Gastroesophageal sphincter (tissue), 4 donors: ENCODE results near the gene AADACL2. TPM values are rescaled to one million over a fixed set of nuclear protein-coding genes. Genes with fewer than 3 reads are reported as not detected.
"Not testable (repeated sequence)": the region's sequence is repeated elsewhere in the genome, so short reads cannot be mapped to it uniquely, and the experiment has no call there.

Source experiments
- ATAC-seq: fragments of 150-250 bp; one replicate; pipeline ENCODE4 v1.9.1; 2016; ENCODE audit warnings: mild to moderate bottlenecking, moderate library complexity
- H3K27ac ChIP-seq, 4 donors: fragments of 200-600 bp; sonication (generic) in 3 of 4; 1 replicate in 3 of 4; 2 replicates in 1 of 4; pipeline ENCODE4 v1.5.1; 2016 to 2019
- H3K27me3 ChIP-seq: fragments of 200-600 bp; sonication (generic); one replicate; pipeline ENCODE4 v1.5.1; 2019
- H3K36me3 ChIP-seq, 2 donors: fragments of 200-600 bp; sonication (generic); one replicate each; pipeline ENCODE4 v1.5.1; 2019; ENCODE audit warnings: control low read depth in 1 of 2
- H3K4me1 ChIP-seq, 3 donors: fragments of 200-600 bp; sonication (generic); 1 replicate in 2 of 3; 2 replicates in 1 of 3; pipeline ENCODE4 v1.5.1; 2016 to 2019; ENCODE audit warnings: control low read depth in 2 of 3
- H3K4me3 ChIP-seq, 2 donors: fragments of 200-600 bp; sonication (generic); one replicate each; pipeline ENCODE4 v1.5.1; 2019; ENCODE audit warnings: mild to moderate bottlenecking in 1 of 2, moderate library complexity in 1 of 2
- H3K9me3 ChIP-seq, 3 donors: fragments of 200-600 bp; sonication (generic); one replicate each; pipeline ENCODE4 v1.5.1; 2017 to 2019; ENCODE audit warnings: control low read depth in 2 of 3
- CTCF ChIP-seq, 4 experiments: fragments of 200-600 bp in 2 of 4; fragments of 450-650 bp in 2 of 4; sonication (generic) in 1 of 4; IDR thresholded peaks; one replicate each; pipeline ENCODE4 v1.5.1; 2017 to 2019; ENCODE audit warnings: antibody characterized with exemption in 4 of 4, mild to moderate bottlenecking in 2 of 4, moderate library complexity in 2 of 4
- EP300 ChIP-seq: sonication (generic); formaldehyde crosslinking; IDR thresholded peaks from one replicate; pipeline ENCODE4 v1.6.1; 2017; ENCODE audit warnings: antibody characterized with exemption, mild to moderate bottlenecking
- POLR2A ChIP-seq, 2 donors: fragments of 450-650 bp; IDR thresholded peaks; one replicate each; pipeline ENCODE4 v1.6.1; 2017; ENCODE audit warnings: antibody characterized with exemption in 2 of 2, mild to moderate bottlenecking in 2 of 2, moderate library complexity in 1 of 2
- POLR2AphosphoS5 ChIP-seq: sonication (generic); formaldehyde crosslinking; IDR thresholded peaks from one replicate; pipeline ENCODE4 v1.6.1; 2017; ENCODE audit warnings: antibody characterized with exemption
- WGBS, 2 donors: methylation state at CpG; one replicate each; pipeline ENCODE4 v1.1.5; 2018; ENCODE audit warnings: low coverage in 1 of 2; 5-methylcytosine and 5-hydroxymethylcytosine counted together
- total RNA-seq, 4 donors: library from RNA; depleted of rRNA; stranded (reverse); fragments of >200 nt; gene quantifications; one replicate each; pipeline ENCODE4 v1.1.0, GENCODE V29; 2016

Gene AADACL2
- total RNA-seq, 4 donors from 2014 or later = 0.54 to 4.4 TPM; not detected in 2

GRCh38 chr3:151788401-151788800 lies 54.7 kb downstream of the AADACL2 start:
- no peaks in the 10 kb centered on the region for H3K27me3 ChIP-seq
- no peak overlapping the region for H3K27ac ChIP-seq
- ATAC-seq = no peak
- no peaks in the 10 kb centered on the region for H3K4me1 ChIP-seq
- no peak overlapping the region for H3K4me3 ChIP-seq
- WGBS, 2 donors = 66% methylated on average over 2 of the region's 2 CpGs; no CpG with 5 or more reads in 1 of the 2 donors
- no peaks in the 10 kb centered on the region for H3K36me3 ChIP-seq
- TF ChIP-seq CTCF (IDR thresholded peaks at IDR 0.05) (no peak), EP300 (no peak), POLR2AphosphoS5 (no peak), POLR2A (IDR thresholded peaks at IDR 0.05) (no peak)
- no peaks in the 10 kb centered on the region for H3K9me3 ChIP-seq

GRCh38 chr3:151789853-151790463 lies 56.2 kb downstream of the AADACL2 start:
- TF ChIP-seq POLR2A (IDR thresholded peaks at IDR 0.05) (no peak), EP300 (no peak), CTCF (IDR thresholded peaks at IDR 0.05) (no peak)
- H3K36me3 ChIP-seq = no peaks in the 10 kb centered on the region
- H3K27ac ChIP-seq = no peak overlapping the region
- H3K9me3 ChIP-seq = no peaks in the 10 kb centered on the region
- no peak overlapping the region for H3K4me3 ChIP-seq
- ATAC-seq = no peak
- 67 to 87% methylated on average over 1 of the region's 1 CpG for WGBS, 2 donors
- H3K4me1 ChIP-seq = no peaks in the 10 kb centered on the region
- H3K27me3 ChIP-seq = no peaks in the 10 kb centered on the region

- ATAC-seq, H3K36me3 ChIP-seq, H3K9me3 ChIP-seq, H3K4me1 ChIP-seq, H3K27ac ChIP-seq, H3K27me3 ChIP-seq, H3K4me3 ChIP-seq: not testable (repeated sequence)
- 91 to 92% methylated on average over 2 of the region's 2 CpGs for WGBS, 2 donors
Observed at GRCh38 chr3:151790763-151791162, 57.0 kb downstream of the AADACL2 start.

GRCh38 chr3:151792411-151792810 lies 58.7 kb downstream of the AADACL2 start:
- Histone ChIP-seq H3K9me3 (no peaks in the 10 kb centered on the region), H3K27me3 (no peaks in the 10 kb centered on the region), H3K4me3 (no peak overlapping the region), H3K27ac (no peak overlapping the region), H3K36me3 (no peaks in the 10 kb centered on the region), H3K4me1 (no peaks in the 10 kb centered on the region)
- 87 to 89% methylated on average over 2 of the region's 2 CpGs for WGBS, 2 donors
- TF ChIP-seq POLR2A (IDR thresholded peaks at IDR 0.05) (no peak), EP300 (no peak), CTCF (IDR thresholded peaks at IDR 0.05) (no peak), POLR2AphosphoS5 (no peak)
- no peak for ATAC-seq

- no peaks in the 10 kb centered on the region for H3K9me3 ChIP-seq
- TF ChIP-seq EP300 (no peak), POLR2AphosphoS5 (no peak), POLR2A (IDR thresholded peaks at IDR 0.05) (no peak), CTCF (IDR thresholded peaks at IDR 0.05) (no peak)
- H3K4me3 ChIP-seq = no peak overlapping the region
- no peaks in the 10 kb centered on the region for H3K36me3 ChIP-seq
- 62 to 85% methylated on average over 2 of the region's 2 CpGs for WGBS, 2 donors
- no peak overlapping the region for H3K27ac ChIP-seq
- no peaks in the 10 kb centered on the region for H3K4me1 ChIP-seq
- ATAC-seq = no peak
- H3K27me3 ChIP-seq = no peaks in the 10 kb centered on the region
Observed at GRCh38 chr3:151793636-151794035, 59.9 kb downstream of the AADACL2 start.
